SU-DHL-6 (cell line): ENCODE data around the gene SP110.

Experiments used
- CTCF ChIP-seq: fragments of 200-600 bp; sonication (generic); IDR thresholded peaks from one replicate; pipeline ENCODE4 v1.5.1; 2017; ENCODE audit warnings: antibody characterized with exemption, mild to moderate bottlenecking, low read length, moderate library complexity; ENCODE audit not compliant: insufficient read depth, poor library complexity, severe bottlenecking
- EZH2phosphoT487 ChIP-seq: fragments of 200-600 bp; sonication (generic), shearing (Covaris generic); conservative IDR thresholded peaks from 2 replicates; pipeline ENCODE4 v1.6.1; 2018; ENCODE audit warnings: mild to moderate bottlenecking, antibody characterized with exemption, low read length, moderate library complexity, mixed read lengths

- peak; percentile 80 for TF ChIP-seq CTCF
- no peak for TF ChIP-seq EZH2phosphoT487
Observed at GRCh38 chr2:230160112-230160660, 59.6 kb downstream of the SP110 start.
